Uterus (tissue), 4 donors: ENCODE data around the gene CRIP2. TPM values are rescaled to one million over a fixed set of nuclear protein-coding genes. Genes with fewer than 3 reads are reported as not detected.

ENCODE experiments used
- DNase-seq, 2 donors: peaks; one replicate each; pipeline ENCODE4 v3.0.0-alpha.2; 2019 to 2020
- H3K27ac ChIP-seq, 2 donors: fragments of 200-600 bp; sonication (generic); 1 replicate in 1 of 2; 2 replicates in 1 of 2; pipeline ENCODE4 v1.5.1; 2016 to 2018
- H3K27me3 ChIP-seq, 2 donors: fragments of 200-600 bp; sonication (generic); one replicate each; pipeline ENCODE4 v1.5.1; 2018 to 2019; ENCODE audit warnings: control low read depth in 1 of 2
- H3K36me3 ChIP-seq, 2 donors: fragments of 200-600 bp; sonication (generic); one replicate each; pipeline ENCODE4 v1.5.1; 2019; ENCODE audit warnings: control low read depth in 1 of 2
- H3K4me1 ChIP-seq, 2 donors: fragments of 200-600 bp; sonication (generic); one replicate each; pipeline ENCODE4 v1.5.1; 2018 to 2019; ENCODE audit warnings: control low read depth in 1 of 2
- H3K4me3 ChIP-seq, 2 donors: fragments of 200-600 bp; sonication (generic); 1 replicate in 1 of 2; 2 replicates in 1 of 2; pipeline ENCODE4 v1.5.1; 2018 to 2019; ENCODE audit warnings: mild to moderate bottlenecking in 1 of 2
- H3K9me3 ChIP-seq, 2 donors: fragments of 200-600 bp; sonication (generic); one replicate each; pipeline ENCODE4 v1.5.1; 2019; ENCODE audit warnings: control low read depth in 1 of 2
- CTCF ChIP-seq, 4 experiments: fragments of 200-600 bp in 2 of 4; fragments of 450-650 bp in 2 of 4; sonication (generic) in 2 of 4; IDR thresholded peaks; one replicate each; pipeline ENCODE4 v1.5.1; 2016 to 2019; ENCODE audit warnings: antibody characterized with exemption in 4 of 4, mild to moderate bottlenecking in 2 of 4, moderate library complexity in 1 of 4
- POLR2A ChIP-seq, 2 donors: fragments of 450-650 bp; IDR thresholded peaks; one replicate each; pipeline ENCODE4 v1.6.1; 2016; ENCODE audit warnings: antibody characterized with exemption in 2 of 2, mild to moderate bottlenecking in 1 of 2, moderate library complexity in 1 of 2
- intact Hi-C: fragments of 100-400 bp; cut with DNase I; formaldehyde crosslinking; loops from one replicate; pipeline ENCODE4 v1.15.1; 2023; ENCODE audit warnings: low total_unique reads
- total RNA-seq, 4 donors: library from RNA; depleted of rRNA in 3 of 4; stranded (reverse); fragments of >200 nt in 3 of 4; gene quantifications; one replicate each; pipeline versions ENCODE4 v1.1.0 to v1.2.4, GENCODE V29; 2014 to 2023
- donor health status: DM: yes; HTN: yes; CAD: no.

CRIP2 gene
- total RNA-seq, 4 donors from 2014 or later = 76.1 to 377 (median 163) TPM

GRCh38 chr14:105507247-105507646 lies 32.6 kb downstream of the CRIP2 start:
- DNase-seq = no peak
- Histone ChIP-seq H3K4me3 (no peak overlapping the region), H3K27ac (no peak overlapping the region), H3K9me3 (no peaks in the 10 kb centered on the region), H3K4me1 (no peaks in the 10 kb centered on the region), H3K27me3 (peaks cover 0 to 3% of the 10 kb centered on the region in 2 donors), H3K36me3 (no peaks in the 10 kb centered on the region)
- no peak for TF ChIP-seq POLR2A (IDR thresholded peaks at IDR 0.05)
- intact Hi-C loops = no loop called here

DNA sequence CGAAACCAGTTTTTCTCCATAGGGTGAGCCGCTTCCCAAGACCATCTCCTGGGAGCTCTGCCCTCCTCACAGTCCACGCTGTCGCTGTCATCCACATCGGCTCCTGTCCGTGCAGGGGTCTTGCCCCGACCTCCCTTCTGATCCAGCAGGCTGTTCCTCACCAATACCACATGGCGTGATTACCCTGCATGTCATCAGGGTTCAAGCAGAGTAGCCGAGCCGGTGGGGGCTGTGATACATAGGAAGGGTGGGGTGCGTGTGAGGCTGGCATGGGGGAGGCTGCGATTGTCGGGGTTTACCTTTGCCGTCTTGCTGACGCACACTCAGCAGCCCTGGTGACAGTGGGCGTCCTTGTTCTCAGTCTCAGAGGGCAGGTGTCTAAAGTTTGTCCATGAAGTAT lies 33.4 kb downstream of the CRIP2 start:
- no peak for TF ChIP-seq POLR2A (IDR thresholded peaks at IDR 0.05)
- TF ChIP-seq CTCF (IDR thresholded peaks at IDR 0.05) = no peak
- Histone ChIP-seq H3K27me3 (peaks cover 0 to 6% of the 10 kb centered on the region in 2 donors), H3K36me3 (no peaks in the 10 kb centered on the region), H3K9me3 (no peaks in the 10 kb centered on the region), H3K4me1 (no peaks in the 10 kb centered on the region), H3K4me3 (no peak overlapping the region), H3K27ac (no peak overlapping the region)
- intact Hi-C loops = no loop called here
- DNase-seq = no peak

DNA sequence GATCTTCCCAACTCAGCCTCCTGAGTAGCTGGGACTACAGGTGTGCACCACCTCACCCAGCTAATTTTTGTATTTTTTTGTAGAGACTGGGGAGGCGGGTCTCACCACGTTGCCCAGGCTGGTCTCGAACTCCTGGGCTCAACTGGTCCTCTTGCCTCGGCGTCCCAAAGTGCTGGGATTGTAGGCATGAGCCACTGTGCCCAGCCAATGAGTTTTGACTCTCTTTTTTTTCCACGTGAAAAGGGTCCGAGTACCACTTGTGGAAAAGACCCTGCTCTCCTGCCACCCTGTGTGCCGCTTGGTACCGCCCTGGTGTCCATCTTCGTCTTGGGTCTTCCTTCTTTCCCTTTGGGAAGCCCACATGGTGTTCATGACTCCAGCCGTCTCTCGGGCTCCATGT lies 34.0 kb downstream of the CRIP2 start:
- H3K27ac ChIP-seq = no peak overlapping the region
- H3K4me1 ChIP-seq = no peaks in the 10 kb centered on the region
- peaks cover 0 to 6% of the 10 kb centered on the region in 2 donors for H3K27me3 ChIP-seq
- intact Hi-C loops = no loop called here
- H3K36me3 ChIP-seq = no peaks in the 10 kb centered on the region
- no peak for DNase-seq
- TF ChIP-seq POLR2A (IDR thresholded peaks at IDR 0.05) (no peak), CTCF (IDR thresholded peaks at IDR 0.05) (no peak)
- no peaks in the 10 kb centered on the region for H3K9me3 ChIP-seq
- H3K4me3 ChIP-seq = no peak overlapping the region

GRCh38 chr14:105517096-105517495 lies 42.5 kb downstream of the CRIP2 start:
- no peaks in the 10 kb centered on the region for H3K4me1 ChIP-seq
- H3K4me3 ChIP-seq = no peak overlapping the region
- H3K27ac ChIP-seq = no peak overlapping the region
- peaks cover 0 to 5% of the 10 kb centered on the region in 2 donors for H3K27me3 ChIP-seq
- H3K9me3 ChIP-seq = no peaks in the 10 kb centered on the region
- no peak for DNase-seq
- no peaks in the 10 kb centered on the region for H3K36me3 ChIP-seq
- no peak for TF ChIP-seq POLR2A (IDR thresholded peaks at IDR 0.05)
- TF ChIP-seq CTCF (IDR thresholded peaks at IDR 0.05) = no peak
- intact Hi-C loops = no loop called here

DNA sequence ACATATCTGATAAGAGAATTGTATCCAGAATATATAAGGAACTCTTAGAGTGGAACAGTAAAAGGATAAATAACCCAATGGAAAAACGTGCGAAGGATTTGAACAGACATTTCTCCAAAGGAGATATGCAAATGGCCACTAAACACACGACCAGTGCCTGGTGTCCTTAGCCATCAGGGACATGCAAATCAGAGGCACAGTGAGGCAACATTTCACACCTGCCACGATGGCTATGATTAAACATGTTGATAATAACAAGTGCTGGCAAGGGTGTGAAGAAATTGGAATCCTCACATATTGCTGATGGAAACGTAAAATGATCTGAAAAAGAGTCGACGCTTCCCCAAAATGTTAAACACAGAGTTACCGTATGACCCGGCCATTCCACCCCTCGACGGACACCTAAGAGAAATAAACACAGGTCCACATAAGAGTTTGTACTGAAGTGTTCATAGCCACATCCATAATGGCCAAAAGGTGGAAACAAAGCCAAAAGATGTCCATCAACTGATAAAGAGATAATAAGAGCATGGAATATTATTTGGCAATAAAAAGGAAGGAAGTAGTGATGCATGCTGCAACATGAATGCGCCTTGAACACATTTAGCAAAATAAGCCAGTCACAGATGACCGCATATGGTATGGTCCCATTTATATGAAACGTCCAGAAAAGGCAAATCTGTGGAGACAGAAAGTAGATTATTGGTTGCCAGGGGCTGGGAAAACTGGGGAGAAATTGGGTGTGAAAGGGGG lies 45.5 kb downstream of the CRIP2 start:
- Histone ChIP-seq H3K4me3 (no peak overlapping the region), H3K9me3 (no peaks in the 10 kb centered on the region), H3K36me3 (no peaks in the 10 kb centered on the region), H3K27ac (no peak overlapping the region), H3K4me1 (no peaks in the 10 kb centered on the region), H3K27me3 (no peaks in the 10 kb centered on the region)
- intact Hi-C loops = no loop called here
- no peak for TF ChIP-seq CTCF (IDR thresholded peaks at IDR 0.05)
- no peak for DNase-seq
